Aorta (tissue), 5 donors: ENCODE results near the gene SRPK1. TPM values are rescaled to one million over a fixed set of nuclear protein-coding genes. Genes with fewer than 3 reads are reported as not detected.

Experiments used
- ATAC-seq: fragments of 200-7000 bp; cut with Tn5 transposase; one replicate; pipeline ENCODE4 v1.9.1; 2022; ENCODE audit warnings: moderate library complexity; ENCODE audit not compliant: low FRiP score
- DNase-seq, 2 donors: peaks; one replicate each; pipeline ENCODE4 v3.0.0-alpha.2; 2020
- H3K27ac ChIP-seq, 2 donors: one replicate each; pipeline ENCODE4 v1.5.1; 2013; ENCODE audit warnings: low read length in 2 of 2, mild to moderate bottlenecking in 2 of 2, moderate library complexity in 2 of 2, control low read depth in 1 of 2, inconsistent platforms in 1 of 2, low read depth in 1 of 2
- H3K27me3 ChIP-seq, 2 donors: one replicate each; pipeline ENCODE4 v1.6.1; 2013; ENCODE audit warnings: control low read depth in 1 of 2, low read length in 1 of 2, mild to moderate bottlenecking in 1 of 2, moderate library complexity in 1 of 2; ENCODE audit not compliant: insufficient read depth in 2 of 2, control insufficient read depth in 1 of 2
- H3K36me3 ChIP-seq, 2 donors: one replicate each; pipeline ENCODE4 v1.6.1; 2013; ENCODE audit warnings: control low read depth in 1 of 2, low read length in 1 of 2, mild to moderate bottlenecking in 1 of 2; ENCODE audit not compliant: insufficient read depth in 2 of 2, control insufficient read depth in 1 of 2
- H3K4me1 ChIP-seq, 2 donors: one replicate each; pipeline ENCODE4 v1.6.1; 2013; ENCODE audit warnings: low read length in 2 of 2, control low read depth in 1 of 2, mild to moderate bottlenecking in 1 of 2, moderate library complexity in 1 of 2; ENCODE audit not compliant: insufficient read depth in 2 of 2, control insufficient read depth in 1 of 2
- H3K4me3 ChIP-seq, 2 donors: one replicate each; pipeline ENCODE4 v1.5.1; 2013; ENCODE audit warnings: low read length in 2 of 2, control low read depth in 1 of 2, mild to moderate bottlenecking in 1 of 2
- H3K9me3 ChIP-seq: one replicate; pipeline ENCODE4 v1.6.1; 2013; ENCODE audit warnings: mild to moderate bottlenecking, low read length; ENCODE audit not compliant: control insufficient read depth
- WGBS, 2 donors: extraction: QIAGEN DNeasy Blood & Tissue Kit; methylation state at CpG; one replicate each; pipeline ENCODE4 v1.1.7; 2013; 5-methylcytosine and 5-hydroxymethylcytosine counted together
- intact Hi-C, 2 donors: fragments of 100-400 bp; cut with DNase I; formaldehyde crosslinking; loops; one replicate each; pipeline versions ENCODE4 v1.14.2 to v1.15.0; 2022
- polyA plus RNA-seq, 2 donors: library from polyadenylated mRNA; stranded (reverse); fragments of 200-250 nt; gene quantifications; one replicate each; pipeline ENCODE4 v1.2.3, GENCODE V29; 2013
- total RNA-seq, 2 donors: library from RNA; stranded (reverse); fragmentation: NEBNext Ultra II Directional; extraction: Animal tissue kit (Norgen Biotek cat#: 25700); gene quantifications; one replicate each; pipeline ENCODE4 v1.2.1, GENCODE V29; 2021
- donor health status: healthy with polysubstance abuse.
- donor health status: Bipolar disorder and iron deficiency.
- donor health status: DM: no; HTN: no; CAD: no.
- donor health status: DM: no; HTN: no; CAD: no.
- donor health status: DM: yes; HTN: yes; CAD: no.

The SRPK1 gene
- total and polyA plus RNA-seq, 4 donors = 9.7 to 29.7 (median 20.4) TPM

GRCh38 chr6:35874730-35875129, 46.2 kb downstream of the SRPK1 start:
- Histone ChIP-seq H3K9me3 (no peaks in the 10 kb centered on the region), H3K36me3 (no peaks in the 10 kb centered on the region), H3K4me1 (no peaks in the 10 kb centered on the region), H3K27ac (no peak overlapping the region), H3K27me3 (no peaks in the 10 kb centered on the region), H3K4me3 (no peak overlapping the region)
- WGBS, 2 donors = 86 to 89% methylated on average over 1 of the region's 1 CpG
- DNase-seq (no peak), ATAC-seq (no peak)
- intact Hi-C loops = no loop called here

GRCh38 chr6:35859367-35859766, 61.5 kb downstream of the SRPK1 start:
- H3K36me3 ChIP-seq = peaks cover 0 to 2% of the 10 kb centered on the region in 2 donors
- H3K4me3 ChIP-seq = no peak overlapping the region
- H3K9me3 ChIP-seq = no peaks in the 10 kb centered on the region
- no peak for DNase-seq
- WGBS, 2 donors = 94 to 95% methylated on average over 4 of the region's 4 CpGs
- no peak for ATAC-seq
- H3K4me1 ChIP-seq = no peaks in the 10 kb centered on the region
- no peaks in the 10 kb centered on the region for H3K27me3 ChIP-seq
- no peak overlapping the region for H3K27ac ChIP-seq
- intact Hi-C loops = no loop called here

- ATAC-seq (no peak), DNase-seq (no peak)
- Histone ChIP-seq H3K27ac (no peak overlapping the region), H3K4me3 (no peak overlapping the region), H3K27me3 (no peaks in the 10 kb centered on the region), H3K4me1 (no peaks in the 10 kb centered on the region), H3K9me3 (no peaks in the 10 kb centered on the region), H3K36me3 (peaks cover 0 to 2% of the 10 kb centered on the region in 2 donors)
- intact Hi-C loops = no loop called here
Measured at GRCh38 chr6:35857853-35858252, 63.0 kb downstream of the SRPK1 start.

- Histone ChIP-seq H3K4me1 (no peaks in the 10 kb centered on the region), H3K4me3 (no peak overlapping the region), H3K27ac (no peak overlapping the region), H3K36me3 (peaks cover 0 to 2% of the 10 kb centered on the region in 2 donors), H3K9me3 (no peaks in the 10 kb centered on the region), H3K27me3 (no peaks in the 10 kb centered on the region)
- intact Hi-C loops = no loop called here
- DNase-seq (no peak), ATAC-seq (no peak)
- 96 to 99% methylated on average over 1 of the region's 1 CpG for WGBS, 2 donors
Measured at GRCh38 chr6:35856250-35856649, 64.6 kb downstream of the SRPK1 start.

GRCh38 chr6:35852994-35853393, 67.9 kb downstream of the SRPK1 start:
- 92% methylated on average over 4 of the region's 4 CpGs for WGBS, 2 donors
- Histone ChIP-seq H3K4me1 (no peaks in the 10 kb centered on the region), H3K27ac (no peak overlapping the region), H3K36me3 (no peaks in the 10 kb centered on the region), H3K27me3 (no peaks in the 10 kb centered on the region), H3K4me3 (no peak overlapping the region), H3K9me3 (no peaks in the 10 kb centered on the region)
- DNase-seq (no peak), ATAC-seq (no peak)
- intact Hi-C loops = no loop called here

- no peak for ATAC-seq
- no peak for DNase-seq
- no peak overlapping the region for H3K4me3 ChIP-seq
- H3K27ac ChIP-seq = no peak overlapping the region
- no peaks in the 10 kb centered on the region for H3K4me1 ChIP-seq
- 70 to 85% methylated on average over 2 of the region's 2 CpGs for WGBS, 2 donors
- no peaks in the 10 kb centered on the region for H3K36me3 ChIP-seq
- no peaks in the 10 kb centered on the region for H3K9me3 ChIP-seq
- H3K27me3 ChIP-seq = no peaks in the 10 kb centered on the region
- intact Hi-C loops = no loop called here
Measured at GRCh38 chr6:35850208-35850607, 70.7 kb downstream of the SRPK1 start.

GRCh38 chr6:35844290-35844689, 76.6 kb downstream of the SRPK1 start:
- Histone ChIP-seq H3K27ac (no peak overlapping the region), H3K4me1 (no peaks in the 10 kb centered on the region), H3K9me3 (no peaks in the 10 kb centered on the region), H3K36me3 (peaks cover 0 to 1% of the 10 kb centered on the region in 2 donors), H3K27me3 (no peaks in the 10 kb centered on the region), H3K4me3 (no peak overlapping the region)
- DNase-seq (no peak), ATAC-seq (no peak)
- intact Hi-C loops = no loop called here
- 95 to 97% methylated on average over 3 of the region's 3 CpGs for WGBS, 2 donors

GRCh38 chr6:35842381-35842780, 78.5 kb downstream of the SRPK1 start:
- intact Hi-C loops = no loop called here
- no peaks in the 10 kb centered on the region for H3K9me3 ChIP-seq
- DNase-seq (no peak), ATAC-seq (no peak)
- H3K4me3 ChIP-seq = no peak overlapping the region
- H3K27me3 ChIP-seq = no peaks in the 10 kb centered on the region
- no peaks in the 10 kb centered on the region for H3K4me1 ChIP-seq
- 93 to 96% methylated on average over 3 of the region's 3 CpGs for WGBS, 2 donors
- peaks cover 0 to 3% of the 10 kb centered on the region in 2 donors for H3K36me3 ChIP-seq
- no peak overlapping the region for H3K27ac ChIP-seq

GRCh38 chr6:35839019-35839418, 81.9 kb downstream of the SRPK1 start:
- H3K27me3 ChIP-seq = no peaks in the 10 kb centered on the region
- no peak overlapping the region for H3K27ac ChIP-seq
- DNase-seq (no peak), ATAC-seq (no peak)
- intact Hi-C loops = no loop called here
- no peak overlapping the region for H3K4me3 ChIP-seq
- WGBS, 2 donors = 58 to 98% methylated on average over 1 of the region's 1 CpG
- H3K4me1 ChIP-seq = no peaks in the 10 kb centered on the region
- peaks cover 0 to 3% of the 10 kb centered on the region in 2 donors for H3K36me3 ChIP-seq
- H3K9me3 ChIP-seq = no peaks in the 10 kb centered on the region
